Midbrain (tissue), 1 donor: ENCODE results near the gene RPRD1A.
A peak's percentile ranks its signal among the peaks of the same experiment; 100 is the strongest.
"Not testable (repeated sequence)": the region's sequence is repeated elsewhere in the genome, so short reads cannot be mapped to it uniquely, and the experiment has no call there.

Experiments
- DNase-seq: peaks from one replicate; lab custom pipeline; 2025; lab: John Stamatoyannopoulos, UW

Gene RPRD1A

GRCh38 chr18:36031407-36031806 lies 36.0 kb downstream of the RPRD1A start:
- DNase-seq, result no peak

DNA sequence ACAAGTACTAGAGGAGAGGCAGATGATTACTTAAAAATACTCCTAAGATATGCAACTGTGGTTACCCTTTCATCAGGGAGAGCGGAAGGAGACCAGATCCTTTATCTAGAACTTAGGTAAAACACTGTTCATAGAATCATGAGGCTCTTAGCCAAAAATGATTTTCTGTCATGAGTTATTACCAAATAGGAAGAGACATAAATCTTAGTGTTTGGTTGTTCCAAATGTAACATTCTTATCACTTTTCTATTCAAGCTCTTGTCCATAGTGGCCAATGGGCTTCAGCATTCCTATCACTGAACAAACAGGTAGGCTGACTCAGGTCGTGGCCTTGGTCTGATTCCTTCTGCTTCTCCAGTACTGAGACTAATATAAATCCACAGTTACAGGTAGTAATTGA lies 38.5 kb downstream of the RPRD1A start:
- DNase-seq, result no peak

DNA sequence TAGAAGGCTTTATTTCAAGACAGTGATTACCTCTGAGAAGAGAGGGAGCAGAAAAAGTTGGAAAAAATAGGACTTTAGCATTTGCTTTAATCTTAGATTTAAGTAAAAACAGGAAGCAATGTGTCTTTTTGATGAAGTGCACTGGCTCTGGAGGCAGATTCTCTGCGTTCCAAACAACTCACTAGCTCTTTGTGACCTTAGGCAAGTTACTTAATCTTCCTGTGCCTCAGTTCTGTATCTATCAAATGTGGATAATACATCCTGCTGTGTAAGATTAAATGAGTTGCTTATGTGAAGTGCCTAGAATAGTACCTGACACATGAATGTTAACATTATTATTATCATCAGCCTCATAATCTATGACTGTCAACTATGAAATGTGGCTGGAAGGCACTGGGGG lies 42.3 kb downstream of the RPRD1A start:
- no peak for DNase-seq

- not testable (repeated sequence) for DNase-seq
Observed at GRCh38 chr18:36024241-36024640, 43.1 kb downstream of the RPRD1A start.

- no peak for DNase-seq
Observed at GRCh38 chr18:36023336-36023735, 44.0 kb downstream of the RPRD1A start.

- DNase-seq, result no peak
Observed at GRCh38 chr18:36020174-36020711, 47.1 kb downstream of the RPRD1A start.

DNA sequence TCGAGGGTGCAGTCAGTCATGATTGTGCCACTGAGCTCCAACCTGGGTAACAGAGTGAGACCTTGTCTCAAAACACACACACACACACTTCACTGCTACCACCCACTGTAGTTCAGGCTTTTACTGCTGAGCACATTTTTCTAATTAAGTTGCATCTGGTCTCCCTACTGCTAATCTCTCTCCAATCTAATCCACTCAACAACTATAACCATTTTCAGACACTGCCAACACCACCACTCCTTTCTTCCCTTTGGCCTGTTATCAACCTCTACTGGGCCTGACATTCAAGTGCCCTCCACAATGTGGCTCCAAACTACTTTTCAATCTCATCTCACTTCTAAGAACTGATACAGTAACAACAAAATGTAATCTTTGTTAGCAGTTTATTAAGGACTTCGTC lies 50.1 kb downstream of the RPRD1A start:
- no peak for DNase-seq

DNA sequence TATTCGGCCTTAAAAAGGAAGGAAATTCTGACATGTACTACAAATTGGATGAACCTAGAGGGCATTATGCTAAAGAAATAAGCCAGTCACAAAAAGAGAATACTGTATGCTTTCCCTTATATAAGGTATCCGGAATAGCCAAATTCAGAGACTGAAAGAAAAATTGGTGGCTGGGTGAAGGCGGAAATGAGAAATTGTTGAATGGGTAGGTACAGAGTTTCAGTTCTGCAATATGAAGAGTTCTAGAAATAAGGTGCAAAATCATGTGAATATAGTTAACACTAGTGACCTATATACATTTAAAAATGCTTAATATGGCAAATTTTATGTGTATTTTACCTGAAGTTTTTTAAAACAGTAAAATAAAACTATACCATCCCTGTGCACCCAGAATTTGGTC lies 51.7 kb downstream of the RPRD1A start:
- no peak for DNase-seq

- no peak for DNase-seq
Observed at GRCh38 chr18:36012891-36013290, 54.5 kb downstream of the RPRD1A start.

GRCh38 chr18:36009214-36009613 lies 58.1 kb downstream of the RPRD1A start:
- no peak for DNase-seq

- no peak for DNase-seq
Observed at GRCh38 chr18:36006997-36007396, 60.4 kb downstream of the RPRD1A start.

- no peak for DNase-seq
Observed at GRCh38 chr18:35999925-36000324, 67.4 kb downstream of the RPRD1A start.

- DNase-seq, result no peak
Observed at GRCh38 chr18:35998967-35999366, 68.4 kb downstream of the RPRD1A start.

GRCh38 chr18:35993013-35993412 lies 74.3 kb downstream of the RPRD1A start:
- DNase-seq, result no peak

DNA sequence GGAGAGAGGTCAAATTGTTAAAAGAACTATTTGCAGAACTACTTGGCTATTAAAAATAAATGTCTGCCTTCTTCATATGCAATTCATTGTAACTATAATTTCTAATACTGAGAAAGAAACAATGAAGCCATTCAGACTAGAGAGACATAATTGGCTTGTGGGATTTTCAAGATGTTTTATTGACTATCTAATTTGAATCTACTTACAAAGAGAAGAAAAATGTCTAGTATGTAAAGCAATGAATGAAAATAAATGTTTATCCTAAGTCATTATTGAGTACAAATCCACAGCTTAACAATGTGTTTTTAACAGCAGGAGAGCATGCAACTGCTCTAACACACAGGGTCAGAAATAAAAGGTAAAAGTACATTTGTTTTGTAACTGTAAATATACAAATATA lies 75.7 kb downstream of the RPRD1A start:
- no peak for DNase-seq

- DNase-seq, result no peak
Observed at GRCh38 chr18:35983818-35984217, 83.5 kb downstream of the RPRD1A start.

DNA sequence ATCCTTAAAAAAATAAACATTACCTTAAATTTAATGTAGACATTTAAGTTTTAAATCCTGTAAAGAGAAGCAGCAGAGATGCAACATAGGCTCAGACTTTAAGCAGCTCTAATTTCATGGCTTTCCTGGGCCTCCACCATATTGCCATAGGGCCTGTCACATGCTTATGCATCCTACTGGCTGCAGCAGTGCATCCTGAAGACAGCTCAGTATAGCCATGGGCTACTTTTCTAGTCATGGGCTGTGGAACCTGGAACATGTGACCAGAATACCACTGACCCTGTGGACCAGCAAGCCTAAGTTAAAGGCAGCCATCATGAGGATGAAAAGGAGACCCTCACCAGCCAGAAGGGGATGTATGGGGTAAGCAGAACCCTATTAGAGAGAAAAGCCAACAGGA lies 84.2 kb downstream of the RPRD1A start:
- no peak for DNase-seq

DNA sequence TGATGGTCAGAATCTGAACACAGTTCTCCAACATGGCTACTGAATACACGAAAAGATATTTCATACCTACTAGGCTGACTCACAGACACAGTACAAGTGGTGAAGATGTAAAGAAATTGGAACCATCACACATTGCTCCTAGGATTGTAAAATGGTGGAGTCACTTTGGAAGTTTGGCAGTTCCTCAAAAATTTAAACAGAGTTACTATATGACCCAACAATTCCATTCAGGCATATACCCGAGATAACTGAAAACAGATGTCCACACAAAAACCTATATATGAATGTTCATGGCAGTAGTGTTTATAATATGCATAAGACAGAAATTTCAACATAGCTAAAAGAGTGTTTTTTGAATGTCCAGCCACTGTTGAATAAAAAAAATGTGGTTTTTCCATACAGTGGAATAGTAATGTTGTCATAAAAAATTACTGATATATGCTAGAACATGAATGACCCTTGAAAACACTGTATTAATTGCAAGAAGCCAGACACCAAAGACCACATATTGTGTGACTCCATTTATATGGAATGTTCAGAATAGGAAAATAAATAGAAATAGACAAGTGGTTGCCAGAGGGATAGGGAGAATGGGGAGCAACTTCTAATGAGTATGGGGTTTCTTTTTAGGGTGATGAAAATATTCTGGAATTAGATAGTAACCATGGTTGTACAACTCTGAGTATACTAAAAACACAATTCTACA lies 84.8 kb downstream of the RPRD1A start:
- DNase-seq, result no peak

GRCh38 chr18:35979112-35979511 lies 88.2 kb downstream of the RPRD1A start:
- DNase-seq, result no peak

DNA sequence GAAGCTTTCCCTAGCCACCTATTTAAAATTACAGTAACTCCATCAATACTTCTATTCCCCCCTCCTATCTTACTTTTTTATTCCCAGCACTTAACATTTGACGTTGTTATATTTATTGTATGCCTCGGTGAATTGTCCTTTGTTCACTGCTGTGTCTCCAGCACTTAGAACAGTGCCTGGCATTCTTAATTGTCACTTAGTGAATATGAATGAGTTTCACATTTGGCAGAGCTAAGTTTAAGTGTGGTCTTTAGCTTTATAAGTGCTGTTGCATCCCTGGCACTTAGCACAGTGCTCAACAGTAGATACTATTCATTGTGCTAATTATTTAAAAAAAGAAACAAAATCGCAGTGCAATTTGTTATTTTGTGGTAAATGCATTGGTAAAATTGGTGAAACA lies 93.2 kb downstream of the RPRD1A start:
- DNase-seq, result no peak

DNA sequence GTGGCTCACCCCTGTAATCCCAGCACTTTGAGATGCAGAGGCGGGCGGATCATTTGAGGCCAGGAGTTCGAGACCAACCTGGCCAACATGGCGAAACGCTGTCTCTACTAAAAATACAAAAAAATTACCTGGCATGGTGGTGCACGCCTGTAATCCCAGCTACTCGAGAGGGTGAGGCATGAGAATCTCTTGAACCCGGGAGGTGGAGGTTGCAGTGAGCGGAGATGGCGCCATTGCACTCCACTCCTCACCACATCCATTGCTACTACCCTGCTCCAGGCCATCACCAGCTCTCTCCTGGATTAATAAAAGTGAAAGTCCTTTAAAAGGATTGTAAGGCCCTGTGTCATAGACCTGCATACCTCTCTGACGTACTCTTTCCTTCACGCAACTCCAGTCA lies 93.7 kb downstream of the RPRD1A start:
- no peak for DNase-seq

DNA sequence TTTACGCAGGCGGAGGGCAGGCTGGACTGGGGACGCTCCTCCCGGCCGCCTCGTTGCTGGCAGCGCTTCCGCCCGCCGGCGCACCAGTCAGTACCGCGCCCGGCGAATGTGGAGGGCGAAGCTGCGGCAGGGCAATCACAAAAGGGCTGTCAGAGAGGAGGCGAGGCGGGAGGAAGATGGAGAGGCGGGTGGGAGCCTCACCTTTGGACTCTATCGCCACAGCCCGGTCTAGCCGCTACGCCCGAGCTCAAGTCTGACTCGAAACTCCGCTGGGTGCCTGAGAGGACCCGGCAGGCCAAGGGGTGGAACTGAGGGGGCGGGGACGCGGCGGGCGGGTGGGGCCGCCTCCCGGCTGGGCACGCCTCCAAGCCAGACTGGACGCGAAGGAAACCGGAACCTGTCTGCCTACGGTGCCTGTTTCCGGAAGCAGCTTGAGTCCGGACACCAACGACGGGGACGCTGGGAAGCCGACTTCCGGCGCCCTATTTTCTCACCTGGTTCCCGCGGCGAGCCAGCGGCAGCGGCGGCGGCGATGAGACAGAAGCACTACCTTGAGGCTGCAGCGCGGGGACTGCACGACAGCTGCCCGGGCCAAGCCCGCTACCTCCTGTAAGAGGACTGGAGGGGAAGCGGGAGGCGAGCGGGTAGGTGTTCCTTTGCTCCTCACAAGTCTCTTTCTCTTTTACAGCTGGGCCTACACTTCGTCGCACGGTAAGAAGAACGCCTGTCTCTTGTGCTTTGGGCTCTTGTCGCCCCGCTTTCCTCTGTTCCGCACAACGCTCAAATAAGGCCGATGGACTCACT lies 95.0 kb downstream of the RPRD1A start, which contains the start of gene RMP24:
TSS of gene RMP24 (plus strand) at position 483 of the 804 bp plus-strand sequence.
- DNase-seq, result peak; percentile 96

DNA sequence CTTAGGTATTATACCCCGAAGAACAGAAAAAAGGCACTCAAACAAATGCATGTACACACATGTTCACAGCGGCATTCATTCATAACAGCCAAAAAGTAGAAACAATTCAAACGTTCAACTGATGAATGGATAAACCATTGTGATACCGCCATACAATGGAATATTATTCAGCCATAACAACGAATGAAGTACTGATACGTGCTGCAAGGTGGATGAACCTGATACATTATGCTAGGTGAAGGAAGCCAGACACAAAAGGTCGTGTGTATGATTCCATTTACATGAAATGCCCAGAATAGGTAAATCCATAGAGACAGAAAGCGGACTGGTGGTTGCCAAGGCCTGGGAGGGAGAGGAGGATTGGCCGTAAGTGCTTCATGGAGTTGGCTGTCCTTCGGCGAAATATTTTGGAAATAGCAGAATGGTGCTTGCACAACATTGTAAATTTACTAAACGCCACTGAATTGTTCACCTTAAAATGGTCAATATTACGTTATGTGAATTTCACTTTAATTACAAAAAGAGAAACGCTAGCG lies 95.6 kb downstream of the RPRD1A start:
- peak; percentile 36 for DNase-seq
